RWPE2 (cell line): ENCODE data around the gene LIMCH1.
A peak's percentile ranks its signal among the peaks of the same experiment; 100 is the strongest.

Experiments used
- ATAC-seq: fragments of 200-7000 bp; cut with Tn5 transposase; 3 replicates; pipeline ENCODE4 v1.9.1; 2021; ENCODE audit warnings: low read depth
- DNase-seq: peaks from one replicate; pipeline ENCODE4 v3.0.0-alpha.2; 2020; ENCODE audit warnings: low spot score
- H3K27ac ChIP-seq: fragments of 450-650 bp; 2 replicates; pipeline ENCODE4 v1.5.1; 2017; ENCODE audit warnings: mild to moderate bottlenecking; ENCODE audit not compliant: poor library complexity, severe bottlenecking
- H3K27me3 ChIP-seq: fragments of 250-450 bp; sonication (Bioruptor Pico); 2 replicates; pipeline ENCODE4 v1.5.1; 2021; ENCODE audit warnings: mild to moderate bottlenecking, moderate library complexity; ENCODE audit not compliant: insufficient read depth, poor library complexity, severe bottlenecking
- H3K36me3 ChIP-seq: fragments of 250-450 bp; sonication (Bioruptor Pico); 2 replicates; pipeline ENCODE4 v1.5.1; 2020; ENCODE audit warnings: low read depth, mild to moderate bottlenecking, moderate library complexity
- H3K4me1 ChIP-seq: fragments of 250-450 bp; sonication (Bioruptor Pico); 2 replicates; pipeline ENCODE4 v1.5.1; 2021; ENCODE audit warnings: mild to moderate bottlenecking, moderate library complexity; ENCODE audit not compliant: insufficient read depth, poor library complexity, severe bottlenecking
- H3K4me3 ChIP-seq: fragments of 250-450 bp; sonication (Bioruptor Pico); 2 replicates; pipeline ENCODE4 v1.5.1; 2021; ENCODE audit warnings: mild to moderate bottlenecking, moderate library complexity; ENCODE audit not compliant: severe bottlenecking
- H3K9me3 ChIP-seq: fragments of 250-450 bp; sonication (Bioruptor Pico); 2 replicates; pipeline ENCODE4 v1.5.1; 2021; ENCODE audit warnings: mild to moderate bottlenecking, moderate library complexity; ENCODE audit not compliant: severe bottlenecking
- CTCF ChIP-seq: fragments of 450-650 bp; IDR thresholded peaks from one replicate; pipeline ENCODE4 v1.5.1; 2017; ENCODE audit warnings: mild to moderate bottlenecking, moderate library complexity; ENCODE audit not compliant: poor library complexity, severe bottlenecking

Gene LIMCH1

GRCh38 chr4:41602886-41603498 is 65.0 kb downstream of the LIMCH1 start:
- Histone ChIP-seq H3K36me3 (peaks cover 30% of the 10 kb centered on the region), H3K4me3 (no peak overlapping the region), H3K27me3 (no peaks in the 10 kb centered on the region), H3K27ac (no peak overlapping the region), H3K4me1 (peaks cover 21% of the 10 kb centered on the region), H3K9me3 (no peaks in the 10 kb centered on the region)
- no peak for TF ChIP-seq CTCF
- no peak for ATAC-seq
- DNase-seq: no peak

DNA sequence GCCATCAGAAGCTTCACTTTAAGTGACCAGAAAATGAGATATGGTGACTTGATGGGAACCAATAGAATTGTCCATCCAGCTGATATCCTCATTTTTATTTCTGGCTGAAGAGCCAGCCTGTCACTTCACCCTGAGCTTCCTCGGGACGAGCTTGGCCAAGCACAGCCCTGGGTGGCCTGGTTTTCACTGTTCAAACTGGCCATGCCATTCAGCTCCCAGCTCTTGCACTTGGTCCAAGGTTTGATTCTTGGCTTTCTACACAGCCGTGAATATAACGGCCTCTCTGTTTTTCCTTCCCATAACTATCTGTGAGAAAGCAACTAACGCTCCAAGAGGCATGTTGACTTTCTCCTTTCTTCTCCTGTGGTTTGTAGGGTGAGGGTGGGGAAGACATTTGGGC is 71.9 kb downstream of the LIMCH1 start:
- H3K4me1 ChIP-seq: peaks cover 16% of the 10 kb centered on the region
- no peak for TF ChIP-seq CTCF
- DNase-seq (no peak), ATAC-seq (no peak)
- H3K4me3 ChIP-seq: no peak overlapping the region
- peaks cover 47% of the 10 kb centered on the region for H3K36me3 ChIP-seq
- no peaks in the 10 kb centered on the region for H3K9me3 ChIP-seq
- no peak overlapping the region for H3K27ac ChIP-seq
- H3K27me3 ChIP-seq: no peaks in the 10 kb centered on the region

GRCh38 chr4:41610474-41610873 is 72.5 kb downstream of the LIMCH1 start:
- Histone ChIP-seq H3K27me3 (no peaks in the 10 kb centered on the region), H3K4me1 (peaks cover 16% of the 10 kb centered on the region), H3K9me3 (no peaks in the 10 kb centered on the region), H3K4me3 (no peak overlapping the region), H3K36me3 (peaks cover 53% of the 10 kb centered on the region), H3K27ac (peak overlapping the region; percentile 37)
- ATAC-seq: no peak
- DNase-seq: no peak
- no peak for TF ChIP-seq CTCF

DNA sequence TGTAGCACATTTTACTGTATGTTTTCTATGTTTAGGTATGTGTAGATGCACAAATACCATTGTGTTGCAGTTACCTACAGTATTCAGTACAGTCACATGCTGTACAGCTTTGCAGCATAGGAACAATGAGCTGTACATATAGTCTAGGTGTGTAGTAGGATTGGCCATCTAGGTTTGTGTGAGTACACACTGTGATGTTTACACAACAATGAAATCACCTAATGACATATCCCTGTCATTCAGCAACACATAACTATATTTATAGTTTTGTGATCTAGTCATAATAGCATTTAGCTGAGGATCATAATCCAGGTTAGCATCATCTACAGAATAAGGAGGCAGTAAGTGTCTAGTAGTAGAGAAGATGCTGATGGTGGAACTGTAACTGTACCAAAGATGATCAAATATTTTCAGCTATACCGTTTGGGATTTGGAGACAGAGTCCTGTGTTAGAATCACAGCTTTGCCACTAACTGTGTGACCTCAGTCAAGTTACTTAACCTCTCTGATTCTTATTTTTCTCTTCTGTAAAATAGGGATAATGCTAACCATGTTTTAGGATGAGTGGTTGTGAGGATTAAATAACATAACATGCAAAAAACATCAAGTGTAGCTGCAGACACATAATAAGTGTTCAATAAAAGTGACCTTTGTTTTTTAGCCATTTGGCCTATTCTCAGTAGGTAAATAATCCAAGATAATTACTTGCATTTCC is 73.3 kb downstream of the LIMCH1 start:
- no peak for TF ChIP-seq CTCF
- Histone ChIP-seq H3K4me1 (peaks cover 16% of the 10 kb centered on the region), H3K27ac (peak overlapping the region; percentile 37), H3K9me3 (no peaks in the 10 kb centered on the region), H3K4me3 (no peak overlapping the region), H3K27me3 (no peaks in the 10 kb centered on the region), H3K36me3 (peaks cover 52% of the 10 kb centered on the region)
- DNase-seq (no peak), ATAC-seq (peak; percentile 58)
